Measurements from ENCODE around the gene DNAI1.

Gene DNAI1

DNA sequence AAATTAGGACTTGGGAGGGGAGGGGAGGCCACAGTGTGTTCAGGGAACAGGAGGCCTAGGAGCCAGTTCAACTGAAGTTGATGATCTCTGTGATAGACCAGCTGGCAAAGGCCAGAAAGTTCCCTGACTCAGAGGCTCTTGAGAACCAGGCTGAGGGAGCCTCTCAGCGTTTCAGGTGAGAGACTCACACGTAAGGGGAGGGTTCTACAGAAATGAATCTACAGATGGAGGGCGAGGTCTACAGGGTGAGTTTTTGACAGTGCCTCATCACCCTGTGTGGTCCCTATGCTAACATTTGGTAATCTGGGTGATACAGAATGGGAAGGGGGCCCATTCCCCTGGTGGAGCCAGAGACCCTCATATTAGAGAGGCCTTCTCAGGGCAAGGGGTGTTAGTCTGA lies 32.2 kb downstream of the DNAI1 start:
- DNase-seq (ENCODE audit: low read depth, low spot score), result no peak

- DNase-seq (ENCODE audit: low read depth, low spot score), result no peak
These were observed 33.0 kb downstream of the DNAI1 start for GRCh38 chr9:34491596-34491995.

DNA sequence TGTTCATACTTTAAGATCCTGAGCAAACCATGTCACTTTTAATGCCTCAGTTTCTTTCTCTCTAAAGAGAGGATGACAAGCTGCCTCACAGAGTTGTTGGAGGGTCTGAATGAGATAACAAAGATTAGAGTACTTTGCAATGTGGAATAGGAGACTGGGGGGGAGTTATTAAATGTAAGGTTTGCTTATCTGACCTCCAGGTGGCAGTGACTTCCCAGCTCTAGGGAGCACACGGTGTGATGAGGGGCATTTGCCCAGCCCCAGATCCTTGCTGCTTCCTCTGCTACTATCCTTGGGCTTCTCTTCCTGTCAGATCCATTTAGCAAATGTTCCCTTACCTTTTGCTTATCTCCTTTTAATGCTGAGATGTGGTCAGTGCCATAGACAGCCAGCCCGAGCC lies 33.4 kb downstream of the DNAI1 start:
- no peak for DNase-seq (ENCODE audit: low read depth, low spot score)

DNA sequence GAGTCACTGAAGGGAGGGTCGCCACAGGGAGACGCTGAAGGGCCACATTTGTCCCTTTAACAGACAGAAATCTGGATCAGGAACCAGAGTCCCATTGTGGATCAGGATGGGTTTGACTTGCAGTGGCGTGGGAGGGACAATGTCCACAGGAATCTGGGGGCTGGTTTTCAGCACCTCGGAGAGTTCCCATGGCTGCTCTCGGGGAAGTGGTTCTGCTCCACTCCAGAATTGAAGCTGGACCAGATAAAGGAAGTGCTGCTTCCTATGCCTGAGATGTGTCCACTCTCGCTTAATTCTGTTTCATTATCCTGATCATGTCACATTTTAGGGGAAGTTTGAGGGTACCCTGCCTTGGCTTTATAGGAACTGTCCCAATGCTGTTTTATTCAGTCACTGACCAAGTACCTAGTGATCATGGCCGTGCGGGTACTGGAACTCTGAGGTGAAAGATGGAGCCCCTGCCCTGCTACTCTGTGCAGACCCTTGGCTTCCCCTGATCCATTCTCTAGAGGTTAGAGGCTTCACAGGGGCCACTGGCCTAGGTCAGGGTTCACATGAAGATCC lies 35.4 kb downstream of the DNAI1 start:
- no peak for DNase-seq (ENCODE audit: low read depth, low spot score)

DNA sequence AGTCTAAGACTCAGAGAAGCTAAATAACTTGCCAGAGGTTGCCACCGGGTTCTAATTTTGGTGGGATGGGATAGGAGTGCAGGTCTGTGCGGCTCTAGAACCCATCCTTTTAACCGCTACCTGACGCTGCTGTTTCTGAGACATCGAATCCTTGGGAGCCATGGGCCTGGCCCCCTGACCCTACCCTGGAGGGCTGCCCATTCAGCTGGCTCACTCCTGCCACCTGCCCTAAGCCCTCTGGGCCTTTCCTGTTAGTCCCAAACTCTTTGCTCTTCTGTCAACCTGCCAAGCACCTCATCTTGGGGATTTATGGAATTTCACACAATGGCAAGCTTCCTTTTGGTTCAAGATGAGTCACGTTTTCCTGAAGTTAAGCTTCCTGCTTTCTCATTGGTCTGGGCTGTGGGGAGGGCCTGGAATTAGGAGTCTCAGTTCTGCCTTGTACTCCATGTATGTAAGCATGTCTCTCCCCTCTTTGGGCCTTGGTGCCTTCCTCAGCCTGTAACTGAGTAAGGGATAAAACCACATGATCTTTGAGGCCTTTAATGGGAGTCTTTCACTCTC lies 37.6 kb downstream of the DNAI1 start:
- DNase-seq (ENCODE audit: low read depth, low spot score), result no peak

- no peak for DNase-seq (ENCODE audit: low read depth, low spot score)
These were observed 39.9 kb downstream of the DNAI1 start for GRCh38 chr9:34498553-34498952.

DNA sequence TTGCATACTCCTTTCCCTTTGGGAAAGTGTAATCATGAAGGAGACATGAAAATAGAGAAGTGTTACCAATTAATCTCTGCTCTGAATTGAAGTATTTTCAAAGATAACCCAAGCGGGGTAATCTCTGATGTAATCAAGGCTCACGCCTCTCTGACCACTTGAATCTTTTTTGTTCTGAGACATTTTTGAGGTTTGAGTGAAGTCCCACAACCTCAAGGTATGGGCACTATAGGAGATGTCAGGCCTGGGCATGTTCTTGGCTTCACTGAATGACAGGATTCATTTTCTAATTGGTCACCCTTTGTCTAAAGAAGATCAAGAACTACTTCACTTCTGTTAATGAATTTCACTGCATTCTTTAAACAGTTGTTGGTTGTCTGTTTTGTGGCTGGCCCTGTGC lies 40.5 kb downstream of the DNAI1 start:
- DNase-seq (ENCODE audit: low read depth, low spot score), result no peak

DNA sequence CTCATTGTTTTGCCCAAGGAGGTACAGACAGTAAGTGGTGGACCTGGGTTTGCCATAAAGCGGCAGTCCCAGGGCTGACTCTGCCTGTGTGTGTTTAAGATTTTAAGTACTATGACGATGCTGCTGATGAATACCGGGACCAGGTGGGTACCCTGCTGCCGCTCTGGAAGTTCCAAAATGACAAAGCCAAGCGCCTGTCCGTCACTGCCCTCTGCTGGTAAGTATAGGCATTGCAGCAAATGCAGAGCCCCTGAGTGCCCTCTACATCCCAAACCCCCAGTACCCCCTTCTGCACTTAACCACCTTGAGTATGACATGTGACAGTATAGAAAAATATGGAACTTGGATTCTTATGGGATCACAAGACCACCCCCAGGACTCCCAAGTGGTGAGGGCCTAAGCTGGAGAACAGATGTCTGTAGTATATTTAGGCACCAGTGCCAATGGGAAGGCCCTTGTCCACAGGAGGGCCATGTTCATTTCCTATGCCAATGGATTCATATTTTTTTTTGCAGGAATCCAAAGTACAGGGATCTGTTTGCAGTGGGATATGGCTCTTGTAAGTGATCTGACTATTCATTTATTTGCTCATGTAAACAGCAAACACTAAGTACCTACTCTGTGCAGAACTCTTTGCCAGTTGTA lies 42.1 kb downstream of the DNAI1 start:
- no peak for DNase-seq (ENCODE audit: low read depth, low spot score)

GRCh38 chr9:34501372-34501771 lies 42.8 kb downstream of the DNAI1 start:
- no peak for DNase-seq (ENCODE audit: low read depth, low spot score)

DNA sequence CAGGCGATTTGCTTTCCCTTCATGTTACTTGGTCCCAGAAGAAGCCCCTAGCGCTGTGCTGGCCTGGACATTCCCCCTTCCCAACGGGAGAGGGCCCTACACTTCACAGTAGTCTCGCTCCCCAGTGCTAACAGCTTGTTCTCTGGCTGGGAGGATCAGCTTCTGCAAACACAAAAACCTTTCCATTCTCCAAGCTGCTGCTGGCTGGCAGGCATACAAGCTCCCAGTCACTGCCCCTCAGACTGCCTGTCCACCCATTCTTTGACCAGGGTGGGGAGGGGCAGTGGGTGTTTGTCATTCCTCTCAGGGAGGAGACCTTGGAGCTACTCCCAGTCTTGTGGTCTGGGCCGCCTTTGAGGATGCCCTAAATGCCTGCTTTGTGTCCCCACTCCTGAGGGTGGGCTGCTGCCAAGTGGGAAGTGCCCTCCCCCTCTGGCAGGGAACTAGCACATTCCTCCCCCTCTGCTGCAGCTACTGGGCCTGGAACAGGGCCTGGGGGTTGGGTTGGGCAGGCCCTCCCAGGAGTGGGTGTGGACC lies 43.4 kb downstream of the DNAI1 start:
- no peak for DNase-seq (ENCODE audit: low read depth, low spot score)

DNA sequence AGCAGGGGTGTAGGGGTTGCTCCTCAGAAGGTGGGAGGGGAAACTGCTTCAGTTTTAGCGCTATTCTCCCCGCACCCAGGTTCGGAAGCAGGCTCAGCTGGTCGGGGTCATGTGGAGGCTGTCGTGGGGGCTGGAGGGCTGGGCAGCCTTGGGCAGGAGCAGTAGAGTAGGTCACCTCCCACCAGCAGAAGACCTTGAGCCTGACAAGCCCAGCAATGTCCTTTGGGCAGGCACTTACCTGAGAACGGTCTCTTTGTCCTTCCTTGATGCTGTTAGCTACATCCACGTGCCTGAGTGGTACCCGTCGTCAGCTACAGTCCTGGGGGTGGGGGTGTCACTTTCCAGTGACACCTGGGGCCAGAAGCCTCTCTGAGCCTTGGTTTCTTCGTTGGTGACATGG lies 43.9 kb downstream of the DNAI1 start:
- no peak for DNase-seq (ENCODE audit: low read depth, low spot score)

DNA sequence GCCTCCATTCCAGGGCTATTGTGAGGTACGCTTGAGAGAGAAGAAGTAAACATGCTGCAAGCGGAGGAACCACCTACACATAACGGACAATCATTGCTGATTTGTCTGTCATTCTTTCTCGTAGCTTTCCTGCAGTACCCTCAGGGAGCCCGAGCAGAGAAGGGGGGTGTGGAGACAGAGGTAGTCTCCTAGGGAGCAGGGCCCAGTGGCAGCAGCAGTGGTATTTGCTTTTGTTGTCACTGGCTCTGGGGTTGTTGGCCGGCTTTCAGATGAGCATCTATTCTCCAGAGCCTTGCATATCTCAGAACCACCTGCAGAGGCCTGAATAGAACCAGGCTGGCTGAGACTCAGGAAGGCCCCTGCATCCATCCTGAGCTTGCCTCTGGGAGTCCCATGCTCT lies 44.3 kb downstream of the DNAI1 start:
- no peak for DNase-seq (ENCODE audit: low read depth, low spot score)

GRCh38 chr9:34503406-34503805 lies 44.8 kb downstream of the DNAI1 start:
- no peak for DNase-seq (ENCODE audit: low read depth, low spot score)

DNA sequence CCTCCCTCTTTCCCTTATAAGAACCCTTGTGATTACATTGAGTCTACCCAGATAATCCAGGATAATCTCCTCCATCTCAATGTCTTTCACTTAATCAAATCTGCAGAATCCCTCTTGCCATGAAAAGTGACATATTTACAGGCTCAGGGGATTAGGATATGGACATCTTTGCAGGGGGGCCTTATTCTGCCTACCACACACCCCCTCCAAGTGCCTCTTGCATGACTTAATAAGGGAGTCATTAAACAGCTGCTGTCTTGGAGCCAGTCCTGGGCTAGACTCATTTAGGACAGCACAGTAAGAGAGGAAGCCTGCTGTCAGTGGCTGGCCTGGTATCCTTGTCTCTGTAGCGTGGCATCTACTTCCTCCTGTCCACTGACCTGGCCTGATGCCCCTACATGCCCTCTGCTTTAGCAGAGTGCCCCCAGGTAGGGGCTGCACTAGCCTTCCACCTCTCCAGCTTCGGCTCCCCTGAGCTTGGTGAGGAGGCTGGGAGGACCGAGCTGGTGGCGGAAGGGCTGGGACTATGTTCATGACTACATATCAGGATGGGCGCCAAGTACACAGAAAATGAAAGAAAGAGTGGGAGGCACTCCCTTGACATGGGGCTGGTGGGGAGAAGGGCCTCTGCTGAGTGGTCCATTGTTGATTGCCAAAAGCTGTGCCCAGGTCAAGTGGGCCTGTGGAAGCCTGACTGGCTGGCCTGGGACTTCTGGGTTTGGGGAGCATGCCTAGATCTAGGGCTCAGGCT lies 46.9 kb downstream of the DNAI1 start:
- no peak for DNase-seq (ENCODE audit: low read depth, low spot score)

GRCh38 chr9:34506623-34507022 lies 48.0 kb downstream of the DNAI1 start:
- DNase-seq (ENCODE audit: low read depth, low spot score), result no peak

DNA sequence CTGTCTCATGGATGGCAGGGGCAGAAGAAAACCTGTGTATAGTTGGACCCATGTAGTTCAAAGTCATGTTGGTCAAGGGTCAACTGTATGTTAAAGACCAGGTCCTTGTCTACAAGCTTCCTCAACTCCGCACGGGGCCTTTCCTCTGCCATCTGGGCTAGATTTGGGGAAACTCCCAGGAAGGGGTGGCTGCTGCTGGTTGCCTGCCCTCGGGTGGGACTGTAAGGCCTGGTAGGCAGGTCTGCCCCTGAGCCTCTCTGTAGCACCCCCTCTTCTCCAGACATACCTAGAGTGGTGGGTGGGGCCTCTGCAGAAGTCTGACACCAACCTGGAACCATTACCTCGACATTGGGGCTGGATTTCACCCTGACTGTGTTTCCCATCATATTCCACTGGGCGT lies 49.0 kb downstream of the DNAI1 start:
- no peak for DNase-seq (ENCODE audit: low read depth, low spot score)

DNA sequence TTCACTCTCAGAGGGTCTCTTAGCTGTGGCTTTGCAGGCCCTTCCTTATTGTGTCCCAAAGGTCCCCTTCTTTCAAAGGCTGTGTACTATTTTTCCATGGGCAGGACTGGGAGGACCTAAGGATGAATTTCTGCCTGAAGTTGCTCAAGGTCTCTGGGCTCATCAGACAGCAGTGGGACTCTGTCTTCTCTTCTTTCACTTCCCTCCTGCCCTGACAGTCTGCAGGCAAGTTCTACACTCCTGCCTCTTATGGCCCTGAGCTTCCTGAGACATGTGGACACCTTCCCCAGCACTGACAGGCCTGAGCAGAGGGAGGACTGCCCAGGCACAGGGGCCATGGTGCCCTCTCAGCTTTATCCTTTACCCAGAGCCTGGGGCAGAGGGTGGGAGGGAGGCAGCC lies 49.4 kb downstream of the DNAI1 start:
- DNase-seq (ENCODE audit: low read depth, low spot score), result no peak

- no peak for DNase-seq (ENCODE audit: low read depth, low spot score)
These were observed 49.9 kb downstream of the DNAI1 start for GRCh38 chr9:34508463-34508862.

DNA sequence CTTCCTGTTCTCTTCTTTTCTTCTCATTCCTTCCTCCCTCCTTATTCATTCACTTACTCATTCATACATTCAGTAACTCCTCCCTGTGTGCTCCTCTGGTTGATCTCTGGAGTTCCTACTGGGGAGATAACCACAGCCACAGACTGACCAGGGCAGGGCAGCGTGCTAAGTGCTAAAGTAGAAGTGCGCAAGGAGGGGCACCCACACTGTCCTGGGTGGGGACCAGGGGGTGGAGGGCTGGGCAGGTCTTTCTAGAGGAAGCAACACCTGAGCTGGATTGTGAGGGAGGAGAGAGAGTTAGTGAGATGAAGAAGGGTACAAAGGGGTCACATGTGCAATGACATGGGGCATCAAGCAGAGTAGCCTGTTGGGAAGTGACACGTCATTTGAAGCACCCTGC lies 50.3 kb downstream of the DNAI1 start:
- DNase-seq (ENCODE audit: low read depth, low spot score), result no peak

GRCh38 chr9:34510497-34511468 lies 52.2 kb downstream of the DNAI1 start:
- no peak for DNase-seq (ENCODE audit: low read depth, low spot score)
